K562 (cell line): Measurements from ENCODE around the gene ITGA3. TPM values are rescaled to one million over a fixed set of nuclear protein-coding genes. Genes with fewer than 3 reads are reported as not detected.

Experiments used
- ATF4 ChIP-seq: fragments of 450-650 bp; formaldehyde crosslinking; IDR thresholded peaks from 2 replicates; pipeline ENCODE4 v1.4.0; 2022; ENCODE audit warnings: mild to moderate bottlenecking, moderate library complexity
- ATF7 ChIP-seq: fragments of 450-650 bp; IDR thresholded peaks from 2 replicates; pipeline ENCODE4 v1.7.1; 2014; ENCODE audit warnings: mild to moderate bottlenecking, moderate library complexity
- FOXM1 ChIP-seq, 2 experiments: fragments of 450-650 bp in 1 of 2; sonication (generic) in 1 of 2; formaldehyde crosslinking in 1 of 2; IDR thresholded peaks; 2 replicates each; pipeline versions ENCODE4 v1.6.1 to v1.9.0; 2017 to 2022; ENCODE audit warnings: low read depth in 2 of 2, mild to moderate bottlenecking in 2 of 2, missing genetic modification reagents in 1 of 2, moderate library complexity in 1 of 2
- PHB2 ChIP-seq: fragments of 450-650 bp; IDR thresholded peaks from 2 replicates; pipeline ENCODE4 v1.6.1; 2017; ENCODE audit warnings: low read depth
- RCOR1 ChIP-seq, 2 experiments: IDR thresholded peaks; 2 replicates each; pipeline ENCODE4 v1.6.1; 2012; ENCODE audit warnings: low read depth in 2 of 2, low read length in 2 of 2, borderline replicate concordance in 1 of 2, improper control_type of control experiment in 1 of 2
- SMARCA4 ChIP-seq: fragments of 450-650 bp; IDR thresholded peaks from 2 replicates; pipeline ENCODE4 v1.6.1; 2016
- THRA ChIP-seq: fragments of 450-650 bp; IDR thresholded peaks from 2 replicates; pipeline ENCODE4 v1.6.1; 2017; ENCODE audit warnings: mild to moderate bottlenecking, moderate library complexity
- THRB ChIP-seq: fragments of 450-650 bp; formaldehyde crosslinking; conservative IDR thresholded peaks from 2 replicates; pipeline ENCODE4 v1.4.0; 2022; ENCODE audit warnings: mild to moderate bottlenecking, missing genetic modification characterization
- TRIM28 ChIP-seq: fragments of 450-650 bp; IDR thresholded peaks from 2 replicates; pipeline ENCODE4 v1.6.1; 2017
- U2AF1 ChIP-seq: fragments of 200-400 bp; formaldehyde crosslinking; optimal IDR thresholded peaks from 2 replicates; pipeline ENCODE3; 2017; ENCODE audit warnings: mild to moderate bottlenecking, low read depth, low read length, moderate library complexity
- YY1 ChIP-seq, 3 experiments: IDR thresholded peaks; 2 replicates each; pipeline ENCODE4 v1.6.1; 2011; ENCODE audit warnings: low read length in 2 of 3, mild to moderate bottlenecking in 2 of 3, moderate library complexity in 2 of 3, borderline replicate concordance in 1 of 3, control low read depth in 1 of 3, low read depth in 1 of 3; ENCODE audit not compliant: insufficient read depth in 3 of 3, insufficient replicate concordance in 2 of 3, control insufficient read depth in 1 of 3, insufficient read length in 1 of 3; ENCODE audit errors: extremely low read depth in 1 of 3
- ZFP1 ChIP-seq: fragments of 450-650 bp; formaldehyde crosslinking; IDR thresholded peaks from 2 replicates; pipeline ENCODE4 v1.4.0; 2020; ENCODE audit warnings: mild to moderate bottlenecking, mixed read lengths
- ZNF518B ChIP-seq: fragments of 250-450 bp; sonication (Bioruptor Pico); IDR thresholded peaks from 2 replicates; pipeline ENCODE4 v1.5.0; 2021; ENCODE audit warnings: mild to moderate bottlenecking, moderate library complexity
- polyA plus RNA-seq, 8 experiments: library from polyadenylated mRNA; depleted of rRNA in 4 of 8; stranded (reverse) in 5 of 8; unstranded in 3 of 8; fragments of >200 nt; fragmentation: Nextera tagmentation in 2 of 8; fragmentation: Illumina TruSeq in 1 of 8; extraction: Ambion mirVana in 2 of 8; extraction: Trizol in 1 of 8; gene quantifications; 2 replicates each; pipeline versions ENCODE4 v1.2.1 to v1.2.3, GENCODE V29; 2011 to 2014; ENCODE audit warnings: inconsistent platforms in 1 of 8, missing spikeins in 1 of 8
- total RNA-seq, 7 experiments: library from RNA; depleted of rRNA in 6 of 7; stranded (reverse); fragments of >200 nt in 6 of 7; fragmentation: Illumina TruSeq in 2 of 7; extraction: Trizol in 2 of 7; gene quantifications; 2 replicates each; pipeline versions ENCODE4 v1.2.1 to v1.2.3, GENCODE V29; 2011 to 2021; ENCODE audit warnings: low replicate concordance in 1 of 7
- TF ChIP-seq, protein P1 (sequence below): fragments of 250-450 bp; sonication (Bioruptor Pico); IDR thresholded peaks from 2 replicates; pipeline ENCODE4 v1.8.0; 2021; ENCODE audit warnings: moderate library complexity, mild to moderate bottlenecking, inconsistent platforms
- TF ChIP-seq, protein P2 (sequence below): fragments of 250-450 bp; sonication (Bioruptor Pico); IDR thresholded peaks from 2 replicates; pipeline ENCODE4 v1.4.0; 2020; ENCODE audit warnings: mild to moderate bottlenecking, moderate library complexity

Gene ITGA3
- total and polyA plus RNA-seq, 9 of the 15 experiments (the other 6 are each of a cell fraction or from before 2014, with no cell fraction given), result 0.03 to 0.75 (median 0.14) TPM; not detected in 2

- TF ChIP-seq, protein P1, sequence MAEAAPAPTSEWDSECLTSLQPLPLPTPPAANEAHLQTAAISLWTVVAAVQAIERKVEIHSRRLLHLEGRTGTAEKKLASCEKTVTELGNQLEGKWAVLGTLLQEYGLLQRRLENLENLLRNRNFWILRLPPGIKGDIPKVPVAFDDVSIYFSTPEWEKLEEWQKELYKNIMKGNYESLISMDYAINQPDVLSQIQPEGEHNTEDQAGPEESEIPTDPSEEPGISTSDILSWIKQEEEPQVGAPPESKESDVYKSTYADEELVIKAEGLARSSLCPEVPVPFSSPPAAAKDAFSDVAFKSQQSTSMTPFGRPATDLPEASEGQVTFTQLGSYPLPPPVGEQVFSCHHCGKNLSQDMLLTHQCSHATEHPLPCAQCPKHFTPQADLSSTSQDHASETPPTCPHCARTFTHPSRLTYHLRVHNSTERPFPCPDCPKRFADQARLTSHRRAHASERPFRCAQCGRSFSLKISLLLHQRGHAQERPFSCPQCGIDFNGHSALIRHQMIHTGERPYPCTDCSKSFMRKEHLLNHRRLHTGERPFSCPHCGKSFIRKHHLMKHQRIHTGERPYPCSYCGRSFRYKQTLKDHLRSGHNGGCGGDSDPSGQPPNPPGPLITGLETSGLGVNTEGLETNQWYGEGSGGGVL (CRISPR knock-in tag), result no peak
- TF ChIP-seq THRA (no peak), U2AF1 (no peak), SMARCA4 (no peak), ZFP1 (no peak), YY1 (IDR thresholded peaks at IDR 0.05; ENCODE audit: borderline replicate concordance in 1 of 3, control insufficient read depth in 1 of 3, extremely low read depth in 1 of 3, insufficient read depth in 3 of 3, insufficient read length in 1 of 3, insufficient replicate concordance in 2 of 3, low read depth in 1 of 3, low read length in 2 of 3) (no peak), ATF7 (no peak), FOXM1 (IDR thresholded peaks at IDR 0.05; ENCODE audit: low read depth) (no peak), FOXM1 (CRISPR knock-in tag; IDR thresholded peaks at IDR 0.05; ENCODE audit: low read depth) (no peak), RCOR1 (IDR thresholded peaks at IDR 0.05; ENCODE audit: borderline replicate concordance in 1 of 2, low read depth in 2 of 2, low read length in 2 of 2) (0 out of 4 replicates have a peak, but pooled peaks of 1 of the 2 experiments have one; percentile 27), THRB (CRISPR knock-in tag) (no peak), PHB2 (no peak), TRIM28 (no peak), ATF4 (no peak), ZNF518B (CRISPR knock-in tag) (no peak)
- TF ChIP-seq, protein P2, sequence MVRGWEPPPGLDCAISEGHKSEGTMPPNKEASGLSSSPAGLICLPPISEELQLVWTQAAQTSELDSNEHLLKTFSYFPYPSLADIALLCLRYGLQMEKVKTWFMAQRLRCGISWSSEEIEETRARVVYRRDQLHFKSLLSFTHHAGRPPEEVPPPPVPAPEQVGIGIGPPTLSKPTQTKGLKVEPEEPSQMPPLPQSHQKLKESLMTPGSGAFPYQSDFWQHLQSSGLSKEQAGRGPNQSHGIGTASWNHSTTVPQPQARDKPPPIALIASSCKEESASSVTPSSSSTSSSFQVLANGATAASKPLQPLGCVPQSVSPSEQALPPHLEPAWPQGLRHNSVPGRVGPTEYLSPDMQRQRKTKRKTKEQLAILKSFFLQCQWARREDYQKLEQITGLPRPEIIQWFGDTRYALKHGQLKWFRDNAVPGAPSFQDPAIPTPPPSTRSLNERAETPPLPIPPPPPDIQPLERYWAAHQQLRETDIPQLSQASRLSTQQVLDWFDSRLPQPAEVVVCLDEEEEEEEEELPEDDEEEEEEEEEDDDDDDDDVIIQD (CRISPR knock-in tag), result no peak
Observed at GRCh38 chr17:50094243-50094752, 38.4 kb downstream of the ITGA3 start (continued).
